A549 (cell line): ENCODE measurements around the gene ANKFY1.

Source experiments
- BHLHE40 ChIP-seq: IDR thresholded peaks from 2 replicates; pipeline ENCODE4 v1.6.1; 2012; ENCODE audit warnings: low read depth, low read length, inconsistent platforms
- HOXA7 ChIP-seq: fragments of 250-450 bp; sonication (Bioruptor Pico); IDR thresholded peaks from 2 replicates; pipeline ENCODE4 v1.5.0; 2020; ENCODE audit warnings: mild to moderate bottlenecking, moderate library complexity
- JUN ChIP-seq, 2 experiments: fragments of >200 bp; sonication (Bioruptor Twin); formaldehyde crosslinking; IDR thresholded peaks; 2 replicates in 1 of 2; 3 replicates in 1 of 2; pipeline ENCODE4 v1.6.1; 2016 to 2017
- KDM1A ChIP-seq: fragments of 200-600 bp; sonication (generic); IDR thresholded peaks from 2 replicates; pipeline ENCODE4 v1.6.1; 2016; ENCODE audit warnings: low read depth, mild to moderate bottlenecking
- MYC ChIP-seq: IDR thresholded peaks from 2 replicates; pipeline ENCODE4 v1.6.1; 2012; ENCODE audit warnings: mild to moderate bottlenecking, inconsistent platforms, low read length, improper control_type of control experiment, borderline replicate concordance
- POLR2A ChIP-seq: IDR thresholded peaks from 2 replicates; pipeline ENCODE4 v1.6.1; 2012; ENCODE audit warnings: mild to moderate bottlenecking, low read length
- POLR2AphosphoS2 ChIP-seq: conservative IDR thresholded peaks from 2 replicates; pipeline ENCODE4 v1.6.1; 2012; ENCODE audit warnings: low read length, improper control_type of control experiment, inconsistent platforms
- RAD21 ChIP-seq, 2 experiments: fragments of >200 bp in 1 of 2; sonication (Bioruptor Twin) in 1 of 2; formaldehyde crosslinking in 1 of 2; IDR thresholded peaks in 1 of 2; conservative IDR thresholded peaks in 1 of 2; 2 replicates in 1 of 2; 3 replicates in 1 of 2; pipeline ENCODE4 v1.6.1; 2012 to 2018; ENCODE audit warnings: inconsistent platforms in 1 of 2
- ZFP36 ChIP-seq: fragments of 450-650 bp; IDR thresholded peaks from 2 replicates; pipeline ENCODE4 v1.6.1; 2014; ENCODE audit warnings: borderline replicate concordance; ENCODE audit not compliant: partially characterized antibody
- TF ChIP-seq, protein P1 (sequence below): fragments of >200 bp; sonication (Bioruptor Twin); formaldehyde crosslinking; IDR thresholded peaks from 3 replicates; pipeline ENCODE4 v1.5.1; 2016
- TF ChIP-seq, protein P2 (sequence below): fragments of 450-650 bp; IDR thresholded peaks from 2 replicates; pipeline ENCODE4 v1.6.1; 2014; ENCODE audit warnings: antibody characterized with exemption
- TF ChIP-seq, protein P3 (sequence below): fragments of 250-450 bp; sonication (Bioruptor Pico); IDR thresholded peaks from 2 replicates; pipeline ENCODE4 v1.5.0; 2021; ENCODE audit warnings: mild to moderate bottlenecking, moderate library complexity, borderline replicate concordance
- TF ChIP-seq, protein P4 (sequence below): fragments of 200-600 bp; sonication (generic); IDR thresholded peaks from 2 replicates; pipeline ENCODE4 v1.6.1; 2016; ENCODE audit warnings: antibody characterized with exemption, mild to moderate bottlenecking, moderate library complexity

DNA sequence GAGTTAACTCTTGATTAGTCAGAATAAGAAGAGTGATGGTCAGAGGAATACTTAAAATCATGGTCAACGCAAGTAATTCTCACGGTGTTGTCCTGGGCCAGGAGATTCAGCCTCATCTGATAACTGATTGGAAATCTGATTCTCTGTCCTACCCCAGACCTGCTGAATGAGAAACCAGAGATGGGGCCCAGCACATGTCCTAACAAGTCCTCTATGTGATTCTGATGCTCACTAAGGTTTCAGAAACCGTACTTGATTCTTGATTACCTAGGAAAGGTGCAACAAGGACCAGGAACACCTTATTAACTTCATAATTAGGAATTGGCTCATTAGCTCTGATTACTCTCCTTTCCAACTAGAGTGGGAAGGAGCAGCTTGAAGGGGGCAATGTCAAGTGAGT lies 44.5 kb downstream of the ANKFY1 start:
- TF ChIP-seq, protein P1, sequence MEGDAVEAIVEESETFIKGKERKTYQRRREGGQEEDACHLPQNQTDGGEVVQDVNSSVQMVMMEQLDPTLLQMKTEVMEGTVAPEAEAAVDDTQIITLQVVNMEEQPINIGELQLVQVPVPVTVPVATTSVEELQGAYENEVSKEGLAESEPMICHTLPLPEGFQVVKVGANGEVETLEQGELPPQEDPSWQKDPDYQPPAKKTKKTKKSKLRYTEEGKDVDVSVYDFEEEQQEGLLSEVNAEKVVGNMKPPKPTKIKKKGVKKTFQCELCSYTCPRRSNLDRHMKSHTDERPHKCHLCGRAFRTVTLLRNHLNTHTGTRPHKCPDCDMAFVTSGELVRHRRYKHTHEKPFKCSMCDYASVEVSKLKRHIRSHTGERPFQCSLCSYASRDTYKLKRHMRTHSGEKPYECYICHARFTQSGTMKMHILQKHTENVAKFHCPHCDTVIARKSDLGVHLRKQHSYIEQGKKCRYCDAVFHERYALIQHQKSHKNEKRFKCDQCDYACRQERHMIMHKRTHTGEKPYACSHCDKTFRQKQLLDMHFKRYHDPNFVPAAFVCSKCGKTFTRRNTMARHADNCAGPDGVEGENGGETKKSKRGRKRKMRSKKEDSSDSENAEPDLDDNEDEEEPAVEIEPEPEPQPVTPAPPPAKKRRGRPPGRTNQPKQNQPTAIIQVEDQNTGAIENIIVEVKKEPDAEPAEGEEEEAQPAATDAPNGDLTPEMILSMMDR = no peak
- TF ChIP-seq ZFP36 = no peak
- TF ChIP-seq POLR2A = no peak
- TF ChIP-seq, protein P2, sequence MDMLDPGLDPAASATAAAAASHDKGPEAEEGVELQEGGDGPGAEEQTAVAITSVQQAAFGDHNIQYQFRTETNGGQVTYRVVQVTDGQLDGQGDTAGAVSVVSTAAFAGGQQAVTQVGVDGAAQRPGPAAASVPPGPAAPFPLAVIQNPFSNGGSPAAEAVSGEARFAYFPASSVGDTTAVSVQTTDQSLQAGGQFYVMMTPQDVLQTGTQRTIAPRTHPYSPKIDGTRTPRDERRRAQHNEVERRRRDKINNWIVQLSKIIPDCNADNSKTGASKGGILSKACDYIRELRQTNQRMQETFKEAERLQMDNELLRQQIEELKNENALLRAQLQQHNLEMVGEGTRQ = no peak
- TF ChIP-seq, protein P3, sequence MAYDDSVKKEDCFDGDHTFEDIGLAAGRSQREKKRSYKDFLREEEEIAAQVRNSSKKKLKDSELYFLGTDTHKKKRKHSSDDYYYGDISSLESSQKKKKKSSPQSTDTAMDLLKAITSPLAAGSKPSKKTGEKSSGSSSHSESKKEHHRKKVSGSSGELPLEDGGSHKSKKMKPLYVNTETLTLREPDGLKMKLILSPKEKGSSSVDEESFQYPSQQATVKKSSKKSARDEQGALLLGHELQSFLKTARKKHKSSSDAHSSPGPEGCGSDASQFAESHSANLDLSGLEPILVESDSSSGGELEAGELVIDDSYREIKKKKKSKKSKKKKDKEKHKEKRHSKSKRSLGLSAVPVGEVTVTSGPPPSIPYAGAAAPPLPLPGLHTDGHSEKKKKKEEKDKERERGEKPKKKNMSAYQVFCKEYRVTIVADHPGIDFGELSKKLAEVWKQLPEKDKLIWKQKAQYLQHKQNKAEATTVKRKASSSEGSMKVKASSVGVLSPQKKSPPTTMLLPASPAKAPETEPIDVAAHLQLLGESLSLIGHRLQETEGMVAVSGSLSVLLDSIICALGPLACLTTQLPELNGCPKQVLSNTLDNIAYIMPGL (CRISPR knock-in tag) = no peak
- no peak for TF ChIP-seq RAD21 (conservative IDR thresholded peaks at IDR 0.05 in 1 of 2, IDR thresholded peaks at IDR 0.05 in 1 of 2)
- TF ChIP-seq, protein P4, sequence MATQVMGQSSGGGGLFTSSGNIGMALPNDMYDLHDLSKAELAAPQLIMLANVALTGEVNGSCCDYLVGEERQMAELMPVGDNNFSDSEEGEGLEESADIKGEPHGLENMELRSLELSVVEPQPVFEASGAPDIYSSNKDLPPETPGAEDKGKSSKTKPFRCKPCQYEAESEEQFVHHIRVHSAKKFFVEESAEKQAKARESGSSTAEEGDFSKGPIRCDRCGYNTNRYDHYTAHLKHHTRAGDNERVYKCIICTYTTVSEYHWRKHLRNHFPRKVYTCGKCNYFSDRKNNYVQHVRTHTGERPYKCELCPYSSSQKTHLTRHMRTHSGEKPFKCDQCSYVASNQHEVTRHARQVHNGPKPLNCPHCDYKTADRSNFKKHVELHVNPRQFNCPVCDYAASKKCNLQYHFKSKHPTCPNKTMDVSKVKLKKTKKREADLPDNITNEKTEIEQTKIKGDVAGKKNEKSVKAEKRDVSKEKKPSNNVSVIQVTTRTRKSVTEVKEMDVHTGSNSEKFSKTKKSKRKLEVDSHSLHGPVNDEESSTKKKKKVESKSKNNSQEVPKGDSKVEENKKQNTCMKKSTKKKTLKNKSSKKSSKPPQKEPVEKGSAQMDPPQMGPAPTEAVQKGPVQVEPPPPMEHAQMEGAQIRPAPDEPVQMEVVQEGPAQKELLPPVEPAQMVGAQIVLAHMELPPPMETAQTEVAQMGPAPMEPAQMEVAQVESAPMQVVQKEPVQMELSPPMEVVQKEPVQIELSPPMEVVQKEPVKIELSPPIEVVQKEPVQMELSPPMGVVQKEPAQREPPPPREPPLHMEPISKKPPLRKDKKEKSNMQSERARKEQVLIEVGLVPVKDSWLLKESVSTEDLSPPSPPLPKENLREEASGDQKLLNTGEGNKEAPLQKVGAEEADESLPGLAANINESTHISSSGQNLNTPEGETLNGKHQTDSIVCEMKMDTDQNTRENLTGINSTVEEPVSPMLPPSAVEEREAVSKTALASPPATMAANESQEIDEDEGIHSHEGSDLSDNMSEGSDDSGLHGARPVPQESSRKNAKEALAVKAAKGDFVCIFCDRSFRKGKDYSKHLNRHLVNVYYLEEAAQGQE = no peak
- TF ChIP-seq KDM1A = no peak
- TF ChIP-seq MYC = no peak
- TF ChIP-seq HOXA7 (CRISPR knock-in tag) = no peak
- TF ChIP-seq POLR2AphosphoS2 = no peak
- TF ChIP-seq BHLHE40 = no peak
- TF ChIP-seq JUN (IDR thresholded peaks at IDR 0.05) = no peak
